ENCODE data around the gene MAP2. TPM values are rescaled to one million over a fixed set of nuclear protein-coding genes. Genes with fewer than 3 reads are reported as not detected.

Gene MAP2
- total and polyA plus RNA-seq, 2 donors (not counting 1 experiment from before 2014, with no cell fraction given): 1.8 to 3.0 TPM

DNA sequence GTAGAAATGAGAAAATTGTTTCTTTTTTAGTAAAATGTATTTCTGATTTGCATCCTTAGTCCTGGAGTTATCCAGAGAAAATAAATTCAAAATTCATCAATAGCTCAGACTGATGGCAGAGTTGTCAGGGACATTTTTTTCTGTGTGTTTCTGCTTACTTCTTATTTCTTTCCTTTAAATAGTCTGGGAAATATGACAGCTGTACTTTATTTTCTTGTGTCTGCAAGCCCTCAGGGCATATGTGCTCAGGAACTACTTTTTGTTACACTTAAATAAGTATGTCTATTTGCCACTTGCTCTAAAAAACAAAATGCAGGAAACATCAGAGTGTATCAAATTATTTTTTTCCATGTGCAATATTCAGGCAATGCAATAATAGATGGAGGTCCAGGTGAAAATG is 221.0 kb downstream of the MAP2 start:
- Histone ChIP-seq H3K4me1 (ENCODE audit: control insufficient read depth in 2 of 2, insufficient read depth in 2 of 2, low read length in 2 of 2) (no peaks in the 10 kb centered on the region), H3K4me3 (ENCODE audit: control extremely low read depth in 1 of 5, extremely low read depth in 1 of 5, insufficient read depth in 1 of 5, low read depth in 2 of 5, low read length in 4 of 5) (no peak overlapping the region), H3K4me2 (replicated peaks; ENCODE audit: low read depth, low read length, poor library complexity, severe bottlenecking) (no peak overlapping the region), H2AFZ (ENCODE audit: insufficient read depth, low read depth, low read length, poor library complexity, severe bottlenecking) (no peak overlapping the region), H3K79me2 (ENCODE audit: control insufficient read depth, insufficient read depth, low read length) (no peaks in the 10 kb centered on the region), H3K27me3 (replicated peaks in 1 of 4; ENCODE audit: control extremely low read depth in 1 of 4, control insufficient read depth in 3 of 4, insufficient read depth in 4 of 4, low read length in 3 of 4) (no peaks in the 10 kb centered on the region), H4K20me1 (ENCODE audit: control insufficient read depth, insufficient read depth, low read length, poor library complexity, severe bottlenecking) (no peaks in the 10 kb centered on the region), H3K9ac (ENCODE audit: low read length) (no peak overlapping the region), H3K27ac (ENCODE audit: low read length in 2 of 2) (no peak overlapping the region), H3K36me3 (replicated peaks in 1 of 2; ENCODE audit: control extremely low read depth in 1 of 2, control insufficient read depth in 1 of 2, extremely low read depth in 1 of 2, insufficient read depth in 2 of 2, low read length in 1 of 2) (no peaks in the 10 kb centered on the region), H3K9me3 (ENCODE audit: control extremely low read depth in 1 of 3, control insufficient read depth in 2 of 3, insufficient read depth in 1 of 3, low read length in 2 of 3) (no peaks in the 10 kb centered on the region)
- intact Hi-C loops (cut with micrococcal nuclease): no loop called here
- Mint-ChIP-seq H3K4me3 (no peak overlapping the region), H3K9me3 (ENCODE audit: insufficient read depth) (no peaks in the 10 kb centered on the region), H3K4me1 (no peaks in the 10 kb centered on the region), H3K27ac (no peak overlapping the region), H3K27me3 (no peaks in the 10 kb centered on the region)
- POLR2A ChIA-PET: no interaction called here
- DNase-seq: no peak
- CTCF ChIA-PET: no interaction called here
- no peak for TF ChIP-seq EZH2 (IDR thresholded peaks at IDR 0.05; ENCODE audit: borderline replicate concordance, insufficient read depth, low read depth, low read length, poor library complexity, severe bottlenecking)
- TF ChIP-seq CTCF (IDR thresholded peaks at IDR 0.05): no peak
- no peak for ATAC-seq (ENCODE audit: low read depth)

- ChIA-PET CTCF (interaction anchor here (0.7 kb wide), 1 partner anchor 23 kb away, joined by 4 read pairs; no protein-coding TSS in a partner anchor), POLR2A (no interaction called here)
- H3K4me3 ChIP-seq (ENCODE audit: control extremely low read depth in 1 of 5, extremely low read depth in 1 of 5, insufficient read depth in 1 of 5, low read depth in 2 of 5, low read length in 4 of 5): no peak overlapping the region
- no peaks in the 10 kb centered on the region for H3K36me3 ChIP-seq (replicated peaks in 1 of 2; ENCODE audit: control extremely low read depth in 1 of 2, control insufficient read depth in 1 of 2, extremely low read depth in 1 of 2, insufficient read depth in 2 of 2, low read length in 1 of 2)
- H3K9ac ChIP-seq (ENCODE audit: low read length): no peak overlapping the region
- no peaks in the 10 kb centered on the region for H3K79me2 ChIP-seq (ENCODE audit: control insufficient read depth, insufficient read depth, low read length)
- Mint-ChIP-seq H3K9me3 (ENCODE audit: insufficient read depth) (no peaks in the 10 kb centered on the region), H3K27ac (no peak overlapping the region), H3K27me3 (no peaks in the 10 kb centered on the region), H3K4me1 (no peaks in the 10 kb centered on the region), H3K4me3 (no peak overlapping the region)
- intact Hi-C loops (cut with micrococcal nuclease): no loop called here
- no CpG with 5 or more reads among the region's 3 CpGs for WGBS (ENCODE audit: insufficient coverage)
- H3K27ac ChIP-seq (ENCODE audit: low read length in 2 of 2): no peak overlapping the region
- no peak overlapping the region for H2AFZ ChIP-seq (ENCODE audit: insufficient read depth, low read depth, low read length, poor library complexity, severe bottlenecking)
- H3K9me3 ChIP-seq (ENCODE audit: control extremely low read depth in 1 of 3, control insufficient read depth in 2 of 3, insufficient read depth in 1 of 3, low read length in 2 of 3): no peaks in the 10 kb centered on the region
- no peaks in the 10 kb centered on the region for H4K20me1 ChIP-seq (ENCODE audit: control insufficient read depth, insufficient read depth, low read length, poor library complexity, severe bottlenecking)
- H3K27me3 ChIP-seq (replicated peaks in 1 of 4; ENCODE audit: control extremely low read depth in 1 of 4, control insufficient read depth in 3 of 4, insufficient read depth in 4 of 4, low read length in 3 of 4): no peaks in the 10 kb centered on the region
- DNase-seq (no peak), ATAC-seq (ENCODE audit: low read depth) (no peak)
- no peaks in the 10 kb centered on the region for H3K4me1 ChIP-seq (ENCODE audit: control insufficient read depth in 2 of 2, insufficient read depth in 2 of 2, low read length in 2 of 2)
- H3K4me2 ChIP-seq (replicated peaks; ENCODE audit: low read depth, low read length, poor library complexity, severe bottlenecking): no peak overlapping the region
- TF ChIP-seq CTCF (IDR thresholded peaks at IDR 0.05): no peak
- TF ChIP-seq EZH2 (IDR thresholded peaks at IDR 0.05; ENCODE audit: borderline replicate concordance, insufficient read depth, low read depth, low read length, poor library complexity, severe bottlenecking): no peak
Measured at GRCh38 chr2:209648714-209649113, 224.9 kb downstream of the MAP2 start.

Measured in B cell (primary cell).